Measurements from ENCODE around the gene CCDC134.

CCDC134 gene

GRCh38 chr22:41845380-41846267 is 45.1 kb downstream of the CCDC134 start:
- Histone ChIP-seq H3K4me3 (ENCODE audit: low read depth in 1 of 2, low read length in 1 of 2) (no peak overlapping the region), H3K27ac (no peak overlapping the region), H3K27me3 (no peaks in the 10 kb centered on the region), H3K4me1 (ENCODE audit: control insufficient read depth in 1 of 2, insufficient read depth in 1 of 2, low read depth in 1 of 2, low read length in 1 of 2) (peaks cover 55 to 71% of the 10 kb centered on the region in 2 experiments), H3K36me3 (no peaks in the 10 kb centered on the region), H3K9me3 (no peaks in the 10 kb centered on the region)
- TF ChIP-seq, protein P1, sequence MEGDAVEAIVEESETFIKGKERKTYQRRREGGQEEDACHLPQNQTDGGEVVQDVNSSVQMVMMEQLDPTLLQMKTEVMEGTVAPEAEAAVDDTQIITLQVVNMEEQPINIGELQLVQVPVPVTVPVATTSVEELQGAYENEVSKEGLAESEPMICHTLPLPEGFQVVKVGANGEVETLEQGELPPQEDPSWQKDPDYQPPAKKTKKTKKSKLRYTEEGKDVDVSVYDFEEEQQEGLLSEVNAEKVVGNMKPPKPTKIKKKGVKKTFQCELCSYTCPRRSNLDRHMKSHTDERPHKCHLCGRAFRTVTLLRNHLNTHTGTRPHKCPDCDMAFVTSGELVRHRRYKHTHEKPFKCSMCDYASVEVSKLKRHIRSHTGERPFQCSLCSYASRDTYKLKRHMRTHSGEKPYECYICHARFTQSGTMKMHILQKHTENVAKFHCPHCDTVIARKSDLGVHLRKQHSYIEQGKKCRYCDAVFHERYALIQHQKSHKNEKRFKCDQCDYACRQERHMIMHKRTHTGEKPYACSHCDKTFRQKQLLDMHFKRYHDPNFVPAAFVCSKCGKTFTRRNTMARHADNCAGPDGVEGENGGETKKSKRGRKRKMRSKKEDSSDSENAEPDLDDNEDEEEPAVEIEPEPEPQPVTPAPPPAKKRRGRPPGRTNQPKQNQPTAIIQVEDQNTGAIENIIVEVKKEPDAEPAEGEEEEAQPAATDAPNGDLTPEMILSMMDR (IDR thresholded peaks at IDR 0.05), result no peak

- TF ChIP-seq, protein P1 (IDR thresholded peaks at IDR 0.05), result no peak
- Histone ChIP-seq H3K4me3 (ENCODE audit: low read depth in 1 of 2, low read length in 1 of 2) (no peak overlapping the region), H3K9me3 (no peaks in the 10 kb centered on the region), H3K27ac (no peak overlapping the region), H3K27me3 (no peaks in the 10 kb centered on the region), H3K36me3 (no peaks in the 10 kb centered on the region), H3K4me1 (ENCODE audit: control insufficient read depth in 1 of 2, insufficient read depth in 1 of 2, low read depth in 1 of 2, low read length in 1 of 2) (peaks cover 55 to 71% of the 10 kb centered on the region in 2 experiments)
Observed at GRCh38 chr22:41846268-41846987, 45.9 kb downstream of the CCDC134 start.

- TF ChIP-seq, protein P1 (IDR thresholded peaks at IDR 0.05), result no peak
- Histone ChIP-seq H3K36me3 (no peaks in the 10 kb centered on the region), H3K4me3 (ENCODE audit: low read depth in 1 of 2, low read length in 1 of 2) (no peak overlapping the region), H3K27me3 (no peaks in the 10 kb centered on the region), H3K9me3 (no peaks in the 10 kb centered on the region), H3K4me1 (ENCODE audit: control insufficient read depth in 1 of 2, insufficient read depth in 1 of 2, low read depth in 1 of 2, low read length in 1 of 2) (peaks cover 55 to 69% of the 10 kb centered on the region in 2 experiments), H3K27ac (no peak overlapping the region)
Observed at GRCh38 chr22:41847300-41847699, 46.8 kb downstream of the CCDC134 start.

- Histone ChIP-seq H3K27me3 (no peaks in the 10 kb centered on the region), H3K36me3 (no peaks in the 10 kb centered on the region), H3K4me1 (ENCODE audit: control insufficient read depth in 1 of 2, insufficient read depth in 1 of 2, low read depth in 1 of 2, low read length in 1 of 2) (peaks cover 48 to 58% of the 10 kb centered on the region in 2 experiments), H3K4me3 (ENCODE audit: low read depth in 1 of 2, low read length in 1 of 2) (peak overlapping the region; percentile 1 to 20), H3K9me3 (no peaks in the 10 kb centered on the region), H3K27ac (peak overlapping the region; percentile 63)
- TF ChIP-seq, protein P1 (IDR thresholded peaks at IDR 0.05), result no peak
Observed at GRCh38 chr22:41848468-41848867, 48.0 kb downstream of the CCDC134 start.

DNA sequence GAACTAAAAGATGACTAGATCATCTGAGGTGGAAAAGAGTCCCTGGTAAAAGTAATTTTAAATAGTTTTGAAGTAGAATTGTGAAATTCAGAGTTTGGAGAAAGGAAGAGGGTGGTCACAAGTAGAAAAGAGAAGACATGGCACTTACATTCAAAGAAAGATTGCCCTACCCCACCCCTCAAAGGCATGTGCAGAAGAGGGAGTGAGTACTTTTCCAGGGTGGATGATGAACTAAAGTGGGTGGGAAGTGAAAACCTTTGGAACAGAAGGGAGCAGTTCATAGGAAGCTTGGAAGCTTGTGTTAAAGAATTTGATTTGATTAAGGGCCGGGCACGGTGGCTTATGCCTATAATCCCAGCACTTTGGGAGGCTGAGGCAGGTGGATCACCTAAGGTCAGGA is 56.0 kb downstream of the CCDC134 start:
- H3K4me1 ChIP-seq (ENCODE audit: control insufficient read depth in 1 of 2, insufficient read depth in 1 of 2, low read depth in 1 of 2, low read length in 1 of 2), result peaks cover 6 to 19% of the 10 kb centered on the region in 2 experiments
- H3K4me3 ChIP-seq (ENCODE audit: low read depth in 1 of 2, low read length in 1 of 2), result no peak overlapping the region
- H3K36me3 ChIP-seq, result no peaks in the 10 kb centered on the region
- H3K27ac ChIP-seq, result no peak overlapping the region
- H3K9me3 ChIP-seq, result no peaks in the 10 kb centered on the region
- H3K27me3 ChIP-seq, result no peaks in the 10 kb centered on the region
- TF ChIP-seq, protein P1 (IDR thresholded peaks at IDR 0.05), result no peak

Measured in neutrophil (primary cell).